Muscle layer of colon (tissue), 2 donors: ENCODE data around the gene GIMAP5.

Source experiments
- H3K27ac ChIP-seq: one replicate; pipeline ENCODE4 v1.7.0; 2013; ENCODE audit warnings: low read depth, mild to moderate bottlenecking, low read length, moderate library complexity
- H3K27me3 ChIP-seq, 2 donors: one replicate each; pipeline ENCODE4 v1.7.0; 2013; ENCODE audit warnings: low read length in 2 of 2, mild to moderate bottlenecking in 2 of 2; ENCODE audit not compliant: insufficient read depth in 2 of 2, control insufficient read depth in 1 of 2
- H3K36me3 ChIP-seq: one replicate; pipeline ENCODE4 v1.7.0; 2013; ENCODE audit warnings: mild to moderate bottlenecking, low read length; ENCODE audit not compliant: insufficient read depth
- H3K4me1 ChIP-seq: one replicate; pipeline ENCODE4 v1.7.0; 2013; ENCODE audit warnings: mild to moderate bottlenecking, low read length; ENCODE audit not compliant: insufficient read depth
- H3K4me3 ChIP-seq, 2 donors: one replicate each; pipeline ENCODE4 v1.7.0; 2013; ENCODE audit warnings: low read length in 2 of 2, low read depth in 1 of 2, mild to moderate bottlenecking in 1 of 2, moderate library complexity in 1 of 2
- H3K9ac ChIP-seq: one replicate; pipeline ENCODE4 v1.7.0; 2013; ENCODE audit warnings: low read length
- H3K9me3 ChIP-seq: one replicate; pipeline ENCODE4 v1.7.0; 2013; ENCODE audit warnings: mild to moderate bottlenecking, low read length
- donor health status: abdominal sarcoma.
- donor health status: Adenocarcinoma of cecum.

Gene GIMAP5

DNA sequence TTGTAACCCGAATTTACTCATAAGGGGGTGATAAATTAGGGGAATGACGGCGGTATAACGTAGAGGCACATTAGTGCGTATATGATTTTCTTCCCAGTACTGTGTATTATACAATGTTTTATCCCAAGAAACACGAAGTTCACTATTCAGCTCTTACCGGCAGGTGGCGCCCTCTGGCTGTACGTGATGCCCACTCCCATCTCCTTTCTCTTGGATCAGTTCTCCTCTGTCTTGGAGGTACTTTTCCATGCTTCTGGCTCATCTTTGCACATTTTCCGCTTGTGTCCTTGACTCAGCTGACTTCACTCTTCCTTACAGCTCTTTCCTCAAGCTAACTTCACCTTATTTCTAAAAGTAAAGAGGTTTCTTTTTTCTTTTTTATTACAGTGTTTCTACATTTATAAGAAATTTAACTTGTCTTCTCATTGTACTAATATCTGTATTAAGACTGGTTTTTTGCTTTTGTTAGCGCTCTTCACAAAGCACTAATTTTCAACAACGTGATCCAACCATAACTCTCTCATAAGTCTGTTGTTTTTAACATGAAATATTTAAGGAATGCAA, 41.6 kb downstream of the GIMAP5 start:
- peaks cover 24% of the 10 kb centered on the region for H3K4me1 ChIP-seq
- H3K27me3 ChIP-seq = no peaks in the 10 kb centered on the region
- no peak overlapping the region for H3K9ac ChIP-seq
- H3K9me3 ChIP-seq = no peaks in the 10 kb centered on the region
- H3K36me3 ChIP-seq = no peaks in the 10 kb centered on the region
- H3K27ac ChIP-seq = no peak overlapping the region
- no peak overlapping the region for H3K4me3 ChIP-seq

DNA sequence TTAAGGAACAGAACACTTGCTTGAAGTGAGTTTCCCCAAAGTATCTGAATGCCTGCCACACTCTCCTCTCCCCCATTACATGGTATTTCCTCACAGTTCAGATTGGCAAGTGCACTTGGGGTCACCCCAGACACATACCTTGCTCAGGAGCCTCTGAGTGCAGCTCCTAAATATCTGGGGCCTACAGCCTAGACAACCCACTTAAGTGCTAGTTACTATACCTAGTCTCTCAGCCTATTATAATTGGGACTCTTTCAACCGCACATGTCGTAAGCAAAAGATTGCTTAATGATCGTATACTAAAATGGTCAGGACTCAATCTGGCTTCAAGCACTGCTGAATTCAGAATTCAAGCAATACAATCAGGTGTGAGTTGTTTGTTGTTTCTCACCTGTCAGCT, 43.1 kb downstream of the GIMAP5 start:
- H3K27me3 ChIP-seq = no peaks in the 10 kb centered on the region
- H3K4me1 ChIP-seq = peaks cover 33% of the 10 kb centered on the region
- H3K36me3 ChIP-seq = no peaks in the 10 kb centered on the region
- no peaks in the 10 kb centered on the region for H3K9me3 ChIP-seq
- H3K9ac ChIP-seq = no peak overlapping the region
- no peak overlapping the region for H3K27ac ChIP-seq
- H3K4me3 ChIP-seq = no peak overlapping the region

DNA sequence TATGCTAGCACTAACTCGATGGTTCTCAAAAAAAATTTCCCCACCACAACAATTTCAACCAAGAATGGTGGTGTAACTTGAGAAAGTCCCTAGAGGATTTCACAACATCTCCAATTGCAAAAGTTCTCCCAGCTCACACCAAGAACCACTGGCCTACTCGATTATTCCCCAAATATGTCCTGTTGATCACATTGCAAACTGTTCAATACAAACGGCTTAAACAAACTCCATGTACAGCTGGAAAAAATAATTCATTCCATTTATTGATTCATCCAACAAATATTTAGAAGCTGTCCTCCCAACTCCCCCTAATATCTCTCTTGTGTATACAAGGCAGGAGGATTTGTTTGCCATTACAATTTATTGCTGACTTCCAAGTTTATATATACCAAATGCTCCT, 43.9 kb downstream of the GIMAP5 start:
- H3K4me3 ChIP-seq = no peak overlapping the region
- peaks cover 33% of the 10 kb centered on the region for H3K4me1 ChIP-seq
- no peak overlapping the region for H3K9ac ChIP-seq
- H3K27me3 ChIP-seq = no peaks in the 10 kb centered on the region
- no peak overlapping the region for H3K27ac ChIP-seq
- no peaks in the 10 kb centered on the region for H3K9me3 ChIP-seq
- H3K36me3 ChIP-seq = no peaks in the 10 kb centered on the region

GRCh38 chr7:150781961-150782360, 44.7 kb downstream of the GIMAP5 start:
- no peak overlapping the region for H3K27ac ChIP-seq

GRCh38 chr7:150784120-150784736, 47.0 kb downstream of the GIMAP5 start:
- H3K9ac ChIP-seq = no peak overlapping the region
- H3K27ac ChIP-seq = peak overlapping the region; percentile 57
- no peak overlapping the region for H3K4me3 ChIP-seq
- peaks cover 49% of the 10 kb centered on the region for H3K4me1 ChIP-seq
- H3K9me3 ChIP-seq = no peaks in the 10 kb centered on the region
- H3K27me3 ChIP-seq = no peaks in the 10 kb centered on the region
- H3K36me3 ChIP-seq = no peaks in the 10 kb centered on the region

More at GRCh38 chr7:150781961-150782360, 44.7 kb downstream of the GIMAP5 start:
- Histone ChIP-seq H3K36me3 (no peaks in the 10 kb centered on the region), H3K4me1 (peaks cover 33% of the 10 kb centered on the region), H3K9ac (no peak overlapping the region), H3K9me3 (no peaks in the 10 kb centered on the region), H3K27me3 (no peaks in the 10 kb centered on the region), H3K4me3 (no peak overlapping the region)

- H3K4me1 ChIP-seq = peaks cover 49% of the 10 kb centered on the region
- H3K27me3 ChIP-seq = no peaks in the 10 kb centered on the region
- H3K36me3 ChIP-seq = no peaks in the 10 kb centered on the region
- H3K9me3 ChIP-seq = no peaks in the 10 kb centered on the region
- no peak overlapping the region for H3K4me3 ChIP-seq
- H3K9ac ChIP-seq = no peak overlapping the region
- no peak overlapping the region for H3K27ac ChIP-seq
These were observed 47.7 kb downstream of the GIMAP5 start for GRCh38 chr7:150784954-150785353.

GRCh38 chr7:150787321-150788281, 50.4 kb downstream of the GIMAP5 start:
- H3K9ac ChIP-seq = peak overlapping the region; percentile 7
- H3K27ac ChIP-seq = peak overlapping the region; percentile 50

DNA sequence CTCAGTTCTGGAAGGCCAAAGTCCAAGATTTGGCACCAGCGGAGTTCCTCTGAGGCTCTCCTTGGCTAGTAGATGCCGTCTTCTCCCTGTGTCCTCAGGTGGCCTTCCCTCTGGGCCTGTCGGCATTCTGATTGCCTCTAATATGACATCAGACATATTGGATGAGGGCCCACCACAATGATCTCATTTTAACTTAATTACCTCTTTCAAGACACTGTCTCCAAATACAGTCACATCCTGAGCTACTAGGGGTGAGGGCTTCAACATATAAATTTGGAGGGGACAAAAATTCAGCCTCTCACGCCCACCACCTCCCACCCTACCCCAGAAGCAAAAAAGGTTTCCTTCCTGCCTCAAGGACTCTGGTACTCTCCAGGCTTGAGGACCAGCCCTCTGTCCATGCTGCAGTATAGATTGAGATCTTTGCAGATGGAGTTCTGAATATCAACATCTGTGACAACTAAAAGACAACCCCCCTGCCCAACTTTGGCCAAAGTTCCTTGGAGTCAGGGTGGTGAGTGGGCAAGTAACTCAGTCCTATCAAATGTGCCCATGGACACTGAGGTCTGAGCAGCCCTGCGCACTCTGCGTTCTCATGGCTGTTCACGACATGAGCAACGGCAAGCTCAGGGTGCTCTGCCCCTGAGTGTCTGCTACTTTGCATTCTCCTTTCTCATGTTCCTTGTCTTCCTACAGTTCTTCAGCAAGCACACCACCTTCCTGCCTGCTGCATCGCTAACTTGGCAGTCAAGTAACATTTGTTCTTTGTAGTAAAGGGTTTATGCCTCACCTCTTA, 51.5 kb downstream of the GIMAP5 start:
- Histone ChIP-seq H3K9ac (no peak overlapping the region), H3K36me3 (peaks cover 4% of the 10 kb centered on the region), H3K4me1 (peaks cover 31% of the 10 kb centered on the region), H3K4me3 (no peak overlapping the region), H3K9me3 (no peaks in the 10 kb centered on the region), H3K27ac (no peak overlapping the region), H3K27me3 (no peaks in the 10 kb centered on the region)

More at GRCh38 chr7:150787321-150788281, 50.4 kb downstream of the GIMAP5 start:
- H3K4me1 ChIP-seq = peaks cover 31% of the 10 kb centered on the region
- H3K27me3 ChIP-seq = no peaks in the 10 kb centered on the region
- no peaks in the 10 kb centered on the region for H3K9me3 ChIP-seq
- no peak overlapping the region for H3K4me3 ChIP-seq
- H3K36me3 ChIP-seq = no peaks in the 10 kb centered on the region

DNA sequence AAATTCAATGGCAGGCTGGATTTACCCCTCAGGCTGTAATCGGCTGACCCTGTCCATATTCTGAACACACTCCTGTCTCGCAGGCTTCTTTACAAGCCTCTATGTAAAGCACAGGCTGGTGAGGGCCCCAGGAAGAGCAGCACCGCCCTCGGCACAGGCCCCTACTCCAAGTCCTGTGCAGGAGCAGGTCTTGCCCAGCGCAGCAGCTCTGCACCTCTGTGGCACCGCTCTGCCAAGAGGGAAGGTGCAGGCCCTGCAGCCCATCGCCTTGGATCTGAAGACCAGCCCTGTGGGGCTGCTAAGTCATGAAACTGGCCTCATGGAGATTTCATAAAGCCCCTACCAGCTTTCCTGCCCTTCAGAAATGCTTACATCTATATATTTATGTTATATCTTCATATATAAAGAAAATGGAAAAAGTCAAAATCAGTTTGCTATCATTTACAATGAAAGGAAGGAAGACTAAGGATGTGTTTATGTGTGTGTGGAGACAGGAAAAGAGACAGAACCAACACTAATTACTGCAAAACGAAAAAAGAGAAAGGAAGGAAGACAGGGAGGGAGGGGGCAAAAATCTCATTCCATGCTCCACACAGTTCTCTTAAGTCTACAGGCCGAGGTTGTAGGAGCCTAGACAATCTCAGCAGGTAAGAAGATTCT, 53.3 kb downstream of the GIMAP5 start:
- Histone ChIP-seq H3K27me3 (no peaks in the 10 kb centered on the region), H3K36me3 (peaks cover 13% of the 10 kb centered on the region), H3K9ac (no peak overlapping the region), H3K27ac (no peak overlapping the region), H3K4me1 (peaks cover 22% of the 10 kb centered on the region), H3K4me3 (no peak overlapping the region), H3K9me3 (no peaks in the 10 kb centered on the region)

DNA sequence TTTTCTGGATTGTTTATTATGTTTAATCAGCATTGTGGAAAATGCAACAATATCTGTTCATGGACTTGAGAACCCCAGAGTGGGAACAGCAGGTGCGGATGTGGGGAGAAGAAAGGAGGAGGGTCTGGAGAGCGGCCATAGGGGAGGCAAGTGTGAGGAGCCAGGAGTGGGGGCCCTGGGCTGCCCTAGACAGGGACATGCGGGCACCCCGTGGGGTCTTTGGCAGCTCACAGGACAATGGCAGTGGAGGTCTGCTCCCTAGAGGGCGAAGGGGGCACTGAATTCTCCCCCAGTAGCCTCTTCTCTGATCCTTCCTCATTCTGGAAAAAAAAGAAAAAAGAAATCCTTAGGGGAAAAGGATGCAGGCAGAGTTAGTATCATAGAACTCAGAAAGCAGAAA, 54.1 kb downstream of the GIMAP5 start:
- Histone ChIP-seq H3K36me3 (peaks cover 18% of the 10 kb centered on the region), H3K9me3 (no peaks in the 10 kb centered on the region), H3K4me3 (no peak overlapping the region), H3K27me3 (no peaks in the 10 kb centered on the region), H3K27ac (no peak overlapping the region), H3K9ac (no peak overlapping the region), H3K4me1 (peaks cover 22% of the 10 kb centered on the region)
